NCI-H446 (cell line): ENCODE data around the gene AJM1.
"Not testable (repeated sequence)": the region's sequence is repeated elsewhere in the genome, so short reads cannot be mapped to it uniquely, and the experiment has no call there.

Experiments
- DNase-seq, 2 experiments: peaks; one replicate each; lab custom pipeline; 2025; lab: John Stamatoyannopoulos, UW

AJM1 gene

GRCh38 chr9:136856541-136857141 lies 14.4 kb downstream of the AJM1 start:
- no peak for DNase-seq

- DNase-seq: no peak
These were observed 14.9 kb downstream of the AJM1 start for GRCh38 chr9:136857166-136857565.

- DNase-seq: no peak
These were observed 15.5 kb downstream of the AJM1 start for GRCh38 chr9:136857581-136858412.

- no peak for DNase-seq
These were observed 16.2 kb downstream of the AJM1 start for GRCh38 chr9:136858452-136858843.

GRCh38 chr9:136858844-136859757 lies 16.8 kb downstream of the AJM1 start:
- DNase-seq: peak; percentile 38 to 68

- no peak for DNase-seq
These were observed 18.3 kb downstream of the AJM1 start for GRCh38 chr9:136860529-136860928.

GRCh38 chr9:136860933-136861873 lies 18.9 kb downstream of the AJM1 start:
- no peak for DNase-seq

GRCh38 chr9:136861874-136862457 lies 19.7 kb downstream of the AJM1 start:
- DNase-seq: no peak

- no peak for DNase-seq
These were observed 20.8 kb downstream of the AJM1 start for GRCh38 chr9:136862849-136863622.

GRCh38 chr9:136863623-136864273 lies 21.5 kb downstream of the AJM1 start:
- no peak for DNase-seq

GRCh38 chr9:136865041-136865767 lies 22.9 kb downstream of the AJM1 start:
- DNase-seq: no peak

GRCh38 chr9:136865768-136866103 lies 23.5 kb downstream of the AJM1 start:
- no peak for DNase-seq

GRCh38 chr9:136866898-136867421 lies 24.7 kb downstream of the AJM1 start:
- not testable (repeated sequence) for DNase-seq

- DNase-seq: no peak
These were observed 25.2 kb downstream of the AJM1 start for GRCh38 chr9:136867480-136867879.

- DNase-seq: no peak
These were observed 25.6 kb downstream of the AJM1 start for GRCh38 chr9:136867917-136868316.

- DNase-seq: no peak
These were observed 26.4 kb downstream of the AJM1 start for GRCh38 chr9:136868644-136869043.

GRCh38 chr9:136869611-136870010 lies 27.3 kb downstream of the AJM1 start:
- DNase-seq: not testable (repeated sequence)

GRCh38 chr9:136875155-136875554 lies 32.9 kb downstream of the AJM1 start:
- no peak for DNase-seq

- no peak for DNase-seq
These were observed 34.2 kb downstream of the AJM1 start for GRCh38 chr9:136876476-136876875.
